IPS-NIHi7 (cell line): Measurements from ENCODE around the gene NFATC2.

Experiments
- DNase-seq: peaks from one replicate; pipeline ENCODE4 v3.0.0; 2012; ENCODE audit warnings: mixed read lengths; ENCODE audit errors: extremely low spot score

NFATC2 gene

DNA sequence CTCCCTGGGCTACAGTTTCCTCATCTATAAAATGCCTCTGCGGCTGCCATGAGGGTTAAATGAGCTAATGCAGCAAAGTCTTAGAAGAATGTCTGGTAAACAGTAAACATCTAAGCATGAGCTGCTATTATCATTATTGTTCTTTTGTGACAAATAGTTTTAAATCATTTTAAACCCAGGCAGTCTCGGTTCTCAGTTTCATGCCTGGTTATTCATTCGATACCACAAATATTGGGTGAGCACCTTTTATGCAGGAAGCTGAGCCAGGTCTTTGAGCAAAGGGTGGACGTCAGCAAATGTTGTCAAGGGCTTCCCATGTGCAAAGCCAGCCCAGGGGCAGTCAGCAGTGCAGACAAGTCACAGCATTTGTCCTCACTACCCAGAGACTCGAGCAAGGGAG lies 128.7 kb downstream of the NFATC2 start:
- no peak for DNase-seq

DNA sequence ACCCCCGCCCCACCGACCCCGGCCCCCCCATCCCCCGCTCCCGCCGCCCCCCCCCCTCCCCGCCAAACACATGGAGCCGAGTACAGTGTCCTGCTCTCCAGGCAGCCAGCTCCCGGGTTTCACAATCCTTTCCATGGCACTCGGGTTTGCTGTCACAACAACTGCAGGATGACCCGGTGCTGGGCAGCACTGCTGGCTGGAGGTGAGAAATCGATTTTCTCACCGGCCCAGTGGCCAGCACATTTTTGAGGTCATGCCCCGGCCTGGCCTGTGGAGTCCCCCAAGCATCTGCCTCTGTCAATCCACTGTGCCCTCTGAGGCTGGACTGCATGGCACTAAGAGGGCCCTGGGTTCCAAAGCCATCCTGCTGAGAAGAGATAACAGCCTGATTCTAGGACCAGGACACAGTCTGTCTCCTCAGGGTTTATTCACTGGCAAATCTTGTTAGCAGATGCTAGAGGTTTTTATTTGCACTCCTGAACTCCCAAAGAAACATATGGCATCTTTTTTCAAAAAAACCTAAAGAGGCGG lies 129.5 kb downstream of the NFATC2 start:
- peak; percentile 49 for DNase-seq

DNA sequence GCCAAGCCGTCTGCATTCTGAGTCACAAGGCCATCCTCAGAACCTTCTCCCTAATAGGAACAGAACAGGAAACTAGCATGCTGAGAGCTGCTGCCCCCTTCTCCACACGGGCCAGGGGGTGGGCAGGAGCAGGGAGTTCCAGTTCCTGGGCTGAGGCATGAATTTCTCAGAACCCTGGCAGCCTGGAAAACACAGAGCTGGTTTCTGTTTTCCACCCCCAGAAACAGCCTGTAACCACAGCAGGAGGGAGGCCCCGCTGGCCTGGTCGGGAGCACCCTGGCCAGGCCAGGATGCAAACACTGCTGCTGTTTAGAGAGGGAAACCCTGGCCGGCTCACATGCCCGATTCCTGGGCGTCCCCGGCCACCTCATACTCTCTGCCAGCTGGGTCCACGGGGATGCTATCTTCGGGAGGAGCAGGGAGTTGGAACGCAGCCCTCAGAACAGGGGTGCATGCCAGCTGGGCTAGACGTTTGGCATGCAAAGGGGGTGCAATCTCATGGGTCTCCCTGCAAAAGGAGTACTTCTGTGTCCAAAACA lies 130.1 kb downstream of the NFATC2 start:
- peak; percentile 39 for DNase-seq

GRCh38 chr20:51411870-51412269 lies 130.6 kb downstream of the NFATC2 start:
- no peak for DNase-seq

- DNase-seq: no peak
Measured at GRCh38 chr20:51410586-51411325, 131.8 kb downstream of the NFATC2 start.

DNA sequence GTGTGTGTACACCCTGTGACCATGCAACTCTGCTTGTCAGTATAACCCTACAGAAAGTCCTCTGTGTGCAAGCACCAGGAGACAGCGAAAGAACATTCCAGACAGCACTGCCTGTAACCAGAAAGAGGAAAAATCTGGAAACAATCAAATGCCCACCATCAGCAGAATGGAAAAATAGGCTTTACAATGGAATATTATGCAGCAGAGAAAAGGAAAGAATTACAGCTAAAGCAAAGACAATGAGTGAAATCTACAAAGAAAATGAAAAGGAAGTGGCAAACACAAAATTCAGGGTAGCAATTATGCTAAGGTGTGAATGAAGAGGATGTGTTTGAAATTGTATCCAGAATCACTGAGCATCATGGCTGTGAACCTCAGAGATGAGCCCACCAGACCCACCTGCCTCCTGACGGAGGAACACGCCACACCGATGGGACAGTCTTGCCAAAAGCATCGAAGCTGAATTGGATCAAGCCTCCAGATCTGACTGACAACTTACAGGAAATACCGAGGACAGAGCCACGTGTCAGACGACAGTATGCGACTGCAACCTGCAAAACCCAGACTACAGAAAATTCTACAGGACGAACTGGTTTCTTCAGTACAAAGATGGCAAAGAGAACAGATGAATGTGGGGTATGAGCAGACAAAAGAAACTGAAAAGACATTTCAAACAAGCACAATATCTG lies 133.2 kb downstream of the NFATC2 start:
- DNase-seq: no peak

DNA sequence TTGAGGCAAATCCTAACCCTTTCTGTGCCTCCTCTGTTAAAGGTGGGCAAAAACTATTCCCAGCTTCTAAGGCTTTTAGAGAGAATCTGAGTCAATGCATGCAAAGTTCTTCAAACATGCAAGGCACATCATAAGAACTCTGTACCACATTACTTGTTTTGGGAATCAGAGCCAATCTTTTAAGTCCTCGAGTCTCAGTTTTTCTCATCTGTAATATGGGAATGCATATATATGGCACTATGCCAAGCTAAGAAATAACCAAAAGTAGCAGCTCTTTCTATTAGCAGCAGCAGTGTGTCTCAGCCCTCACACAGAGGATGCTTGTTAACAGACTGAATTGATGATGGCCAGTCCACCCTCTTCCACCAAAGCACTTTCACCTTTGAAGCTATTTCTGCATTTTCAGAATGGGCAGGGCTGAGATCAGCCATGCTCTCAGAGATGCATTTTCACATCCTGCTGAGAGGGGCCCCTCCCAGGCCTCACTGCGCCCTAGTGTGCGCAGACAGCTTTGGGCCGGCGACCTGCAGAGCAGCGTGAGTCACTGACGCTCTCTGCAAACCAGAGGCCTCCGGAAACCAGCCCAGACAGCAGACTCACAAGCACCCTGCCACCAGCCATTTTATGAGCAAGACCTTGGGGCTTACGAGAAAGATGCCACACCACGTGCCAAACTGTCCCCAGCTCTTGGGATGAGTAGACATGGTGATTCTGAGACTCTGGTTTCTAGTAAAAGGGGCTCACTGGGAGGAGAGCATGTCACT lies 138.0 kb downstream of the NFATC2 start:
- peak; percentile 53 for DNase-seq

DNA sequence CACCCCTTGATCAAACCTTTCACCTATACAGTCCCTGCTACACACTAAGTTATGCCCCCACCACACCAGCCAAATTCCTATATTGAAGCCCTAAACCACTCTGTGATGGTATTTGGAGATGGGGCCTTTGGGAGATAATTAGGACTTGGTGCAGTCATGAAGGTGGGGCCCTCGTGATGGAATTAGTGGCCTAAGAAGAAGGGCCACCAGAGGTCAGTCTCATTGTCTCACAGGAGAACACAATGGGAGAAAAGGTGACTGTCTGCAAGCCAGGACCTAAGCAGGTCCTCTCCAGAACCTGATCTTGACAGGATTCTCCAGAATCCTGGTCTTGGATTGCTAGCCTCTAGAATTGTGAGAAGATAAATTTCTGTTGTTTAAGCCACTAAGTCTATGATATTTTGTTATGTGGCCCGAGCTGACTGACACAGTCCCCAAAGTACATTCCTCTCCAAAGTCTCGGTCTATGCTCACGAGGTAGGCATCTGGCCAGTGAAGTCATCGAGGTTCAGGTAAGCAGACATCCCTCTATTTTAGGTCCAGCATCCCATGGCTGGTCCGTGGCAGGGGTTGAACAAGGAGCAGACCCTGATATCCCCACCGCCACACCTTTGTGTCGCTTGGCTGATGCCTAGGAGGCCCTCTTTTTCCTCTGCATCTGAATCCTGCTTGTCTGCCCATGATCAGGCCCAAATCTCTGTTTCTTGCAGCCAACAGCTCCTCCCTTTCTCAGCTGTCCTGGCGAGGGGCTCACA lies 138.9 kb downstream of the NFATC2 start:
- DNase-seq: no peak

- no peak for DNase-seq
Measured at GRCh38 chr20:51402201-51402600, 140.3 kb downstream of the NFATC2 start.

DNA sequence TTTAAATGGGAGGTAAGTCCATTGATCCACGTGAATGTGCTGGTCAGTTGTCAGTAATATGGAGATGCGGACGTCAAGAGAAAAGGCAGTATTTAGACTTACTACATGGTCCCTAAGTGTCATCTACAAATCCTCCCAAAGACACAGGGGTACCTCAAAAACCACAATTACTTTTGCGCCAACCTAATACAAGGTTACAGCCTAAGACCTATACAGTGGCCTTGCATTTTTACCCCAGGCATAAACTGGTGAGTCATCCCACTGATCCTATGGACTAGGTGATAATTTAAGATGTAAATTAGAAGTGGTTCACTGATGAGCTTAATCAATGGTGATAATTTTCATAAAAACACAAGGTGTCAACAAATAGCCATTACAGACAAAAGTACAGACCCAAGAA lies 141.0 kb downstream of the NFATC2 start:
- no peak for DNase-seq

DNA sequence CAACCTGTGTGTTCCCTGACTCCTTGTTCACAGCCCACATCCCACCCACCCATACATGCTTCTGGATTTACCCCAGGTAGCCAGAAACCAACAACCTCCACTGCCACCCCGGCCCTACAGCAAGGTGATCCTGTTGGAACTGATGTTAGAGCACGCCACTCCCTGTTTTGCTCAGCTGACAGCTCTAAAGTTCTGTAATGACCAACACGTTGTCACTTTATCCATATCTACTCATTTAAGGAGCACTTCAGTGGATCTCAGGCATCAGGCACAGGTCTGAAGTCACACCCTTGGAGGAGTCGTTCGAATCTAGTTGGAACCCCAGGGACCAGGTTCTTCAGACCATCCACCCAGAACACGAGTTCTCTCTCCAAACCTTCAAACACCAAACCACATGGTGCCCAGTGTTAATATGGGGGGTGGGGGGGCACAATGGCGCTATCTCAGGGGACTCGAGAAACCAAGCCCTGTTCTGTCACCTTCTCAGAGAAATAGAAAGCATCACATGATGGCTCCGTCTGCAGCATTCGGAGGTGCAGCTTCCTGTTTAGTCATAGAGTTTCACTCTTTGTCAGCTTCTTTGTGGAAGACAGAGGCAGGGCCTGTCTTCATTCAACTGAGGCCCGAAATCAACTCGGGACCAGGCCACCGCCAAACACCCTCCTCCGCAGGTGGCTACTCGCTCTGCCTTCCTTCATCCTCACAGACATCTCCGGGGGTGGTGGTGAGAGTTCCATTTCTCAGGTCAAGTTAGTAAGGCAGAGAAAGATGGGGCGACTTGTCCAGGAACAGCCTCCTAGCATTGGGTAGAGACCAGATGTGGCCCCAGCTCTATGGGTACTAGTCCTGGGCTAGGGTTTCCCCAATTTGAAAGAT lies 142.2 kb downstream of the NFATC2 start:
- no peak for DNase-seq

DNA sequence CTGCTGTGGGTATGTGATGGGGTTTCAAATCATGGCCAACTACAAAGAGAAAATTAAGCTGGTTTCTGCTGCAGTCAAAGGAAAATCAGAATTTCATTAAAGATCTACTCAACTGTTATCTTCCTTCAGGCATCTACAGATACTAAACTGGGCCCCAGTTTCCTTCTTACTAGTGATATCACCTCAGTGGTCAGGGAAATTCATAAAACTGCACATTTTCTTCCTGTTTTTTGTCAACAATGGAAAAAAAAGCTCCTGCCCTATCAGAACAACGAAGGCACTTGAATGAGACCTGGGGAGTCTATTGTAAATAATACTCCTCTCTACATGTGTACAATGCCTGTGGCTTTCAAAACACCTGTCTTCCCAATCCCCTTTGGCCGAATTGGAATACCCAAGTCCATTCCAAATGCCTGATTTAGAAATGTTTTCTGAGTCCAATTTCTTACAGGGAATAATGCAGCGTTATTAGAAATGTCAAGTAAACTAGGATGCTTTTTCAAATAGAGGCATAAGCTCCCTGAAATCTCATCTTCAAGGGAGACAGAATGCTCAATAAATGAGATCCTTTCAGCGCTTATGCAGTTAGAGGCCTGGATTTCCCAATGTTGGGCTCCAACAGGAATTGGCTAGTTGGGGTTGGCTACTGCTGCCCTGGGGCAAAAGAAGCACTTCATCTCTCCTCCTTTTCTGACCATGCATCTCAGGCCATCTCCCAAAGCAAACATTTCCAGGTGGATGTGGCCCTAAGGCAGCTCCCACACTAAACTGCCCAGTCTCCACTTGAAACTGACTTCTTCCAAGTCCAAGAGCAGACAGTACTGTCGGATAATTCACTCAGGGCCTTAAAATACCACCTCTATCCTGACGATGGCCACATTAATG lies 143.3 kb downstream of the NFATC2 start:
- DNase-seq: no peak

DNA sequence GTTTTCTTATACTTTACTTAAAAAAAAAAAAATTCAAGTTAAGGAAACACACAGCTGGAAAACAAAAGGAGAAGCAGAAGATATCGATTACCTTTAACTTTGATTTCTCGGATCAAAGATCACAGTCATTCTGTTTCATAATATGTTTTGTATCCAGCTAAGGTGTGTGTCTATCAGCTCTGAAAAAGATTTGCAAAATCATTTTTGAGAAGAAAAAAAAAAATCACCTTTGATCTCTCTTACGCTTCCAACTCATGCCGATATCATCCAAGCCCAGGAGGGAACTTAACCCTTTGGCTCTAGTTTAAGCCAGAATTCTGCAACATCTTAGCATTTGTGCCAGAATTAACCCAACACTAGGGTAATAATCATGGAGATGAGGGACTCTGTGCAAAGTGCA lies 144.0 kb downstream of the NFATC2 start:
- no peak for DNase-seq

DNA sequence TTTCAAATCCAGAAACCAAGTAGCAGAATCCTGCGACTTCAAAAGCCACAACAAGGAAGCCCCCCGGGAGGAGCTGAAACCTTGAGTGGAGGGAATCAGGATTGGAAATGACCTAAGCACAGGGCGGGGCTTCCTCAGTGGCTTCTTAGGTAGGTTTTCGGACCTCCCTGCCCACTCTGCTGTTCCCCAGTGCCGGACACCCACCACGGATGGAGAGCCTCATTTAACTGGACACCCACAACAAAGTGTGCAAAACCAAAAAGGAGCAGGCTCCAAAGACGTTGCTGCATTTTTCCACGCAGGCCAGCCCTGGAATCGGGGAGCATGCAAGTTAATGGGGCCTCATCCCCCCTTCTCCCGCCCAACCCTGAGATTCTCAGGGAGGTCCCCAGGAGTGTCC lies 144.4 kb downstream of the NFATC2 start:
- DNase-seq: no peak

GRCh38 chr20:51397137-51397536 lies 145.4 kb downstream of the NFATC2 start:
- no peak for DNase-seq

- no peak for DNase-seq
Measured at GRCh38 chr20:51396365-51396909, 146.1 kb downstream of the NFATC2 start.

- no peak for DNase-seq
Measured at GRCh38 chr20:51394706-51395105, 147.8 kb downstream of the NFATC2 start.

- DNase-seq: peak; percentile 39
Measured at GRCh38 chr20:51393571-51393970, 148.9 kb downstream of the NFATC2 start.

GRCh38 chr20:51392614-51393186 lies 149.8 kb downstream of the NFATC2 start:
- DNase-seq: no peak
